Renal cortical epithelial cell (primary cell): ENCODE data around the gene MYO15B. TPM values are rescaled to one million over a fixed set of nuclear protein-coding genes. Genes with fewer than 3 reads are reported as not detected.
"Not testable (repeated sequence)": the region's sequence is repeated elsewhere in the genome, so short reads cannot be mapped to it uniquely, and the experiment has no call there.

Experiments used
- DNase-seq: peaks from one replicate; pipeline ENCODE4 v3.0.0-alpha.2; 2011; ENCODE audit warnings: low read depth
- total RNA-seq: library from RNA; depleted of rRNA; stranded (reverse); fragments of >200 nt; gene quantifications from 2 replicates; pipeline ENCODE4 v1.2.3, GENCODE V29; 2014

Gene MYO15B
- total RNA-seq, 1 donor from 2014 or later: 3.8 TPM

- DNase-seq: no peak
Observed at GRCh38 chr17:75575728-75576127, 11.9 kb upstream of the MYO15B start.

GRCh38 chr17:75576661-75577060 lies 10.9 kb upstream of the MYO15B start:
- no peak for DNase-seq

GRCh38 chr17:75581121-75581725 lies 6.4 kb upstream of the MYO15B start:
- not testable (repeated sequence) for DNase-seq

GRCh38 chr17:75583197-75583596 lies 4.4 kb upstream of the MYO15B start:
- DNase-seq: not testable (repeated sequence)

- no peak for DNase-seq
Observed at GRCh38 chr17:75584849-75585175, 2.8 kb upstream of the MYO15B start.

- no peak for DNase-seq
Observed at GRCh38 chr17:75588596-75589011, 1.0 kb downstream of the MYO15B start.

- peak; percentile 20 for DNase-seq
Observed at GRCh38 chr17:75589012-75589918, 1.7 kb downstream of the MYO15B start.

GRCh38 chr17:75589919-75590303 lies 2.3 kb downstream of the MYO15B start:
- DNase-seq: no peak

GRCh38 chr17:75590314-75590761 lies 2.7 kb downstream of the MYO15B start:
- no peak for DNase-seq

GRCh38 chr17:75590849-75591721 lies 3.5 kb downstream of the MYO15B start:
- no peak for DNase-seq

- no peak for DNase-seq
Observed at GRCh38 chr17:75591722-75592302, 4.2 kb downstream of the MYO15B start.

- no peak for DNase-seq
Observed at GRCh38 chr17:75592348-75593020, 4.9 kb downstream of the MYO15B start.

- DNase-seq: not testable (repeated sequence)
Observed at GRCh38 chr17:75593430-75593829, 5.8 kb downstream of the MYO15B start.

GRCh38 chr17:75594499-75595283 lies 7.1 kb downstream of the MYO15B start:
- no peak for DNase-seq

- no peak for DNase-seq
Observed at GRCh38 chr17:75595284-75595919, 7.8 kb downstream of the MYO15B start.

- no peak for DNase-seq
Observed at GRCh38 chr17:75595920-75596313, 8.3 kb downstream of the MYO15B start.

GRCh38 chr17:75596320-75597087 lies 8.9 kb downstream of the MYO15B start:
- DNase-seq: no peak

GRCh38 chr17:75601057-75601987 lies 13.7 kb downstream of the MYO15B start:
- DNase-seq: peak; percentile 10
